ENCODE results near the gene PRAMEF12.

Gene PRAMEF12

DNA sequence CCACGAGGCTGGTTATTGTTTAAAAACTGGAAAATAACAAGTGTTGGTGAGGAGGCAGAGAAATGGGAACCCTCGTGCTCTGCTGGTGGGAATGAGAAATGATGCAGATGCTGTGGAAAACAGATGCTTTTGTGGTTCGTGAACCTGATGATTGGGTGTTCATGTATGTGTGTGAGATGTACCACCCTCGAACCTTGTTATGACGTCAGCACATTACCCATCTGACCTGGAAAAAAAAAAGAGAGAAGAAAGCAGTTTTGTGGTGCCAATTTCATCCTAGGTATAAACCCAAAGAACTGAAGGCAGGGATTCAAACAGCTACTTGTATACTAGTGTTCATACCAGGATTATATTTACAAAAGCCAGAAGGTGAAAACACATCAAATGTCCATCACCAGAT lies 33.9 kb upstream of the PRAMEF12 start:
- TF ChIP-seq, protein P1, sequence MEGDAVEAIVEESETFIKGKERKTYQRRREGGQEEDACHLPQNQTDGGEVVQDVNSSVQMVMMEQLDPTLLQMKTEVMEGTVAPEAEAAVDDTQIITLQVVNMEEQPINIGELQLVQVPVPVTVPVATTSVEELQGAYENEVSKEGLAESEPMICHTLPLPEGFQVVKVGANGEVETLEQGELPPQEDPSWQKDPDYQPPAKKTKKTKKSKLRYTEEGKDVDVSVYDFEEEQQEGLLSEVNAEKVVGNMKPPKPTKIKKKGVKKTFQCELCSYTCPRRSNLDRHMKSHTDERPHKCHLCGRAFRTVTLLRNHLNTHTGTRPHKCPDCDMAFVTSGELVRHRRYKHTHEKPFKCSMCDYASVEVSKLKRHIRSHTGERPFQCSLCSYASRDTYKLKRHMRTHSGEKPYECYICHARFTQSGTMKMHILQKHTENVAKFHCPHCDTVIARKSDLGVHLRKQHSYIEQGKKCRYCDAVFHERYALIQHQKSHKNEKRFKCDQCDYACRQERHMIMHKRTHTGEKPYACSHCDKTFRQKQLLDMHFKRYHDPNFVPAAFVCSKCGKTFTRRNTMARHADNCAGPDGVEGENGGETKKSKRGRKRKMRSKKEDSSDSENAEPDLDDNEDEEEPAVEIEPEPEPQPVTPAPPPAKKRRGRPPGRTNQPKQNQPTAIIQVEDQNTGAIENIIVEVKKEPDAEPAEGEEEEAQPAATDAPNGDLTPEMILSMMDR (IDR thresholded peaks at IDR 0.05; ENCODE audit: insufficient read depth, low read length, poor library complexity, severe bottlenecking), result no peak
- H3K4me3 ChIP-seq (replicated peaks; ENCODE audit: low read depth, low read length), result no peak overlapping the region
- H3K36me3 ChIP-seq (ENCODE audit: control insufficient read depth, insufficient read depth, low read length), result no peaks in the 10 kb centered on the region
- H3K27me3 ChIP-seq (replicated peaks; ENCODE audit: control insufficient read depth, insufficient read depth, low read length), result no peaks in the 10 kb centered on the region
- no peak for DNase-seq (ENCODE audit: extremely low read depth, insufficient read length)

DNA sequence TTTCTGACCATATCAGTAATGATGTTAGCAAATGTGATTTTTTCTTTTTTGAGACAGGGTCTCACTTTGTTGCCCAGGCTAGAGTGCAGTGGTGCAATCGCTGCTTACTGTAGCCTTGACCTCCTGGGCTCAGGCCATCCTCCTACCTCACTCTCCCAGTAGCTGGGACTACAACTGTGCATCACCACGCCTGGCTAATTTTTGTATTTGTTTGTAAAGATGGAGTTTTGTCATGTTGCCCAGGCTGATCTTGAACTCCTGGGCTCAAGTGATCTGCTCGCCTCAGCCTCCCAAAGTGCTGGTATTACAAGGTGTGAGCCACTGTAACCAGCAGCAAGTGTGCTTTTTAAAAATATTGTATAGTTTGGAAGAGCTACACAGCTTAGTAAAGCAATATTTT lies 31.6 kb upstream of the PRAMEF12 start:
- no peak overlapping the region for H3K4me3 ChIP-seq (replicated peaks; ENCODE audit: low read depth, low read length)
- H3K36me3 ChIP-seq (ENCODE audit: control insufficient read depth, insufficient read depth, low read length), result no peaks in the 10 kb centered on the region
- no peaks in the 10 kb centered on the region for H3K27me3 ChIP-seq (replicated peaks; ENCODE audit: control insufficient read depth, insufficient read depth, low read length)
- TF ChIP-seq, protein P1 (IDR thresholded peaks at IDR 0.05; ENCODE audit: insufficient read depth, low read length, poor library complexity, severe bottlenecking), result no peak
- DNase-seq (ENCODE audit: extremely low read depth, insufficient read length), result no peak

- no peak overlapping the region for H3K4me3 ChIP-seq (replicated peaks; ENCODE audit: low read depth, low read length)
- TF ChIP-seq, protein P1 (IDR thresholded peaks at IDR 0.05; ENCODE audit: insufficient read depth, low read length, poor library complexity, severe bottlenecking), result no peak
- no peak for DNase-seq (ENCODE audit: extremely low read depth, insufficient read length)
- H3K27me3 ChIP-seq (replicated peaks; ENCODE audit: control insufficient read depth, insufficient read depth, low read length), result no peaks in the 10 kb centered on the region
- no peaks in the 10 kb centered on the region for H3K36me3 ChIP-seq (ENCODE audit: control insufficient read depth, insufficient read depth, low read length)
Measured at GRCh38 chr1:12745126-12745991, 28.2 kb upstream of the PRAMEF12 start.

DNA sequence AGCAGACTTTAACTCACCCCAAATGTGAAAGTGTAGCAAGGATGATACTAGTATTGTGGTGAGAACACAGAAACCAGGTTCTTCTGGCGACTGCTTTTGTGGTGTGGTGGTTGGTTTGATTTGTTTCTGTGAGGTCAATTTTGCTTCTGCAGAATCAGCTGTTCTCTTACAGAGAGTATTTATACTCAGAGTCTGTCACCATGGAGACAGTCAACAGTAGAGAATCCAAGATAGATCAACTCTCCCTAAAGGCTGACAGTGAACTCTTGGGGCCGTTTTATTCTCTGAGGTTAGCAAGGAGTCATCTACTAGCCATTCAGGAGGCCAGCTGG lies 27.6 kb upstream of the PRAMEF12 start, which contains the start of gene CFAP107:
Gene CFAP107 (plus strand): TSS at position 209 of the 332 bp plus-strand sequence. CDS start 231 bp downstream, outside the sequence.
- Histone ChIP-seq H3K36me3 (ENCODE audit: control insufficient read depth, insufficient read depth, low read length) (no peaks in the 10 kb centered on the region), H3K4me3 (replicated peaks; ENCODE audit: low read depth, low read length) (no peak within 1 kb of the TSS), H3K27me3 (replicated peaks; ENCODE audit: control insufficient read depth, insufficient read depth, low read length) (no peaks in the 10 kb centered on the region)
- DNase-seq (ENCODE audit: extremely low read depth, insufficient read length), result no peak
- TF ChIP-seq, protein P1 (IDR thresholded peaks at IDR 0.05; ENCODE audit: insufficient read depth, low read length, poor library complexity, severe bottlenecking), result no peak

DNA sequence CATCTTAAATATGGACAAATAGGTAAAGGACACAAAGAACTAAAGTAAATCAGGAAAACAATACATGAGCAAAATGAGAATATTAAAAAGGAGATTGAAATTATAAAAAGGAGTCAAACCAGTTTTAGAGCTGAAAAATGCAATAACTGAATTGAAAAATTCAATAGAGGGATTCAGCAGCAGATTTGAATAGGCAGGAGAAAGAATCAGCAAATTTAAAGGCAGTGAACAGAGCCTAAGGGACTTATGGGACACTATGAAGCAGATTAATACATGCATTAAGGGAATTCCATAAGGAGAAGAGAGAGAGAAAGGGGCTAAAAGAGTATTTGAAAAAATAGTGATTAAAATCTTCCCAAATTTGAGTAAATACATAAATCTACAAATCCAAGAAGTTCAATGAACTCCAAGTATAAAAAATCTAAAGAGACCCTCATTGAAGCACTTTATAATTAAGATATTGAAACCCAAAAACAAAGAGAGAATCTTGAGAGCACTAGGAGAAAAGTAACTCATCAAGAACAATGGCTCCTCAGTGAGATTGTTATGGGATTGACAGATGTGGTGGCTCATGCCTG lies 24.7 kb upstream of the PRAMEF12 start:
- DNase-seq (ENCODE audit: extremely low read depth, insufficient read length), result no peak
- TF ChIP-seq, protein P1 (IDR thresholded peaks at IDR 0.05; ENCODE audit: insufficient read depth, low read length, poor library complexity, severe bottlenecking), result no peak
- Histone ChIP-seq H3K27me3 (replicated peaks; ENCODE audit: control insufficient read depth, insufficient read depth, low read length) (no peaks in the 10 kb centered on the region), H3K4me3 (replicated peaks; ENCODE audit: low read depth, low read length) (no peak overlapping the region), H3K36me3 (ENCODE audit: control insufficient read depth, insufficient read depth, low read length) (no peaks in the 10 kb centered on the region)

Measured in GM06990 (cell line).